HepG2 (cell line): ENCODE results near the gene CELF4. TPM values are rescaled to one million over a fixed set of nuclear protein-coding genes. Genes with fewer than 3 reads are reported as not detected.
A peak's percentile ranks its signal among the peaks of the same experiment; 100 is the strongest.

ENCODE experiments used
- AHDC1 ChIP-seq: sonication (generic); formaldehyde crosslinking; IDR thresholded peaks from 2 replicates; pipeline ENCODE4 v1.5.1; 2020; ENCODE audit warnings: mild to moderate bottlenecking, missing genetic modification reagents, borderline replicate concordance
- CSRNP2 ChIP-seq: sonication (generic); formaldehyde crosslinking; conservative IDR thresholded peaks from 2 replicates; pipeline ENCODE4 v1.8.0; 2022; ENCODE audit warnings: low read depth, missing genetic modification reagents
- HNF4G ChIP-seq, 2 experiments: sonication (generic) in 1 of 2; formaldehyde crosslinking in 1 of 2; IDR thresholded peaks; 2 replicates each; pipeline versions ENCODE4 v1.4.0 to v1.6.1; 2011 to 2020; ENCODE audit warnings: borderline replicate concordance in 2 of 2, low read depth in 2 of 2, mild to moderate bottlenecking in 2 of 2, low read length in 1 of 2, missing genetic modification reagents in 1 of 2, moderate library complexity in 1 of 2
- HNRNPH1 ChIP-seq: fragments of 200-400 bp; formaldehyde crosslinking; optimal IDR thresholded peaks from 2 replicates; pipeline ENCODE3; 2017; ENCODE audit warnings: mild to moderate bottlenecking, low read depth, low read length
- HOXD1 ChIP-seq: sonication (generic); formaldehyde crosslinking; IDR thresholded peaks from 2 replicates; pipeline ENCODE4 v1.5.0; 2020; ENCODE audit warnings: missing genetic modification reagents
- MEIS2 ChIP-seq: sonication (generic); formaldehyde crosslinking; IDR thresholded peaks from 2 replicates; pipeline ENCODE4 v1.9.0; 2021; ENCODE audit warnings: mild to moderate bottlenecking, missing genetic modification reagents
- SRY ChIP-seq: sonication (generic); formaldehyde crosslinking; IDR thresholded peaks from 2 replicates; pipeline ENCODE4 v1.8.0; 2022; ENCODE audit warnings: mild to moderate bottlenecking, missing genetic modification reagents
- TFDP2 ChIP-seq: sonication (generic); formaldehyde crosslinking; IDR thresholded peaks from 2 replicates; pipeline ENCODE4 v1.4.0; 2020; ENCODE audit warnings: missing genetic modification reagents
- TIGD3 ChIP-seq: sonication (generic); formaldehyde crosslinking; IDR thresholded peaks from 2 replicates; pipeline ENCODE4 v1.5.1; 2020; ENCODE audit warnings: mild to moderate bottlenecking, missing genetic modification reagents, borderline replicate concordance
- USF2 ChIP-seq, 2 experiments: sonication (generic) in 1 of 2; formaldehyde crosslinking in 1 of 2; IDR thresholded peaks; 2 replicates each; pipeline versions ENCODE4 v1.5.1 to v1.6.1; 2011 to 2020; ENCODE audit warnings: borderline replicate concordance in 1 of 2, low read depth in 1 of 2, low read length in 1 of 2, mild to moderate bottlenecking in 1 of 2, missing genetic modification reagents in 1 of 2, moderate library complexity in 1 of 2
- ZBTB3 ChIP-seq: sonication (generic); formaldehyde crosslinking; IDR thresholded peaks from 2 replicates; pipeline ENCODE4 v1.4.0; 2020; ENCODE audit warnings: low read depth, mild to moderate bottlenecking, moderate library complexity, missing genetic modification reagents, borderline replicate concordance
- ZNF33A ChIP-seq: sonication (generic); formaldehyde crosslinking; IDR thresholded peaks from 2 replicates; pipeline ENCODE4 v1.5.1; 2020; ENCODE audit warnings: missing genetic modification reagents, mild to moderate bottlenecking, moderate library complexity, borderline replicate concordance
- polyA plus RNA-seq, 8 experiments: library from polyadenylated mRNA; depleted of rRNA in 3 of 8; stranded (reverse) in 7 of 8; unstranded in 1 of 8; fragments of >200 nt; fragmentation: Illumina TruSeq in 4 of 8; extraction: Trizol in 4 of 8; gene quantifications; 2 replicates each; pipeline versions ENCODE4 v1.2.1 to v1.2.3, GENCODE V29; 2011 to 2016; ENCODE audit warnings: low read depth in 4 of 8, missing spikeins in 1 of 8, mixed read lengths in 1 of 8; ENCODE audit not compliant: insufficient read depth in 1 of 8
- total RNA-seq, 5 experiments: library from RNA; depleted of rRNA; stranded (reverse); fragments of >200 nt; fragmentation: Illumina TruSeq; extraction: Trizol; gene quantifications; 2 replicates each; pipeline ENCODE4 v1.2.3, GENCODE V29; 2016; ENCODE audit warnings: low read depth in 1 of 5

The CELF4 gene
- total and polyA plus RNA-seq, 2 of the 13 experiments (the other 11 are each of a cell fraction or from before 2014, with no cell fraction given) = not detected

GRCh38 chr18:37270038-37270665, 295.4 kb downstream of the CELF4 start (continued):
- TF ChIP-seq CSRNP2 (CRISPR knock-in tag) (peak; percentile 99), HNF4G (IDR thresholded peaks at IDR 0.05; ENCODE audit: borderline replicate concordance, low read depth, low read length) (no peak), HNF4G (CRISPR knock-in tag; IDR thresholded peaks at IDR 0.05; ENCODE audit: borderline replicate concordance, low read depth) (peak; percentile 94), USF2 (IDR thresholded peaks at IDR 0.05; ENCODE audit: low read depth, low read length) (no peak), USF2 (CRISPR knock-in tag; IDR thresholded peaks at IDR 0.05; ENCODE audit: borderline replicate concordance) (peak; percentile 62; the same call in 1 of the 2 replicates), HOXD1 (CRISPR knock-in tag) (peak; percentile 99), HNRNPH1 (no peak), ZBTB3 (CRISPR knock-in tag) (peak; percentile 97; the same call in 1 of the 2 replicates), TFDP2 (peak; percentile 90), ZNF33A (CRISPR knock-in tag) (peak; percentile 99), AHDC1 (CRISPR knock-in tag) (peak; percentile 95), MEIS2 (peak; percentile 100), TIGD3 (CRISPR knock-in tag) (peak; percentile 100), SRY (CRISPR knock-in tag) (peak; percentile 100)
